Keratinocyte (primary cell): Measurements from ENCODE around the gene ZNF593OS. TPM values are rescaled to one million over a fixed set of nuclear protein-coding genes. Genes with fewer than 3 reads are reported as not detected.

Experiments
- DNase-seq: peaks from one replicate; pipeline ENCODE4 v3.0.0-alpha.2; 2011; ENCODE audit warnings: low read depth, missing footprints, low spot score
- FAIRE-seq: peaks from 2 replicates; lab custom pipeline; 2011; peaks lifted over from hg19 to GRCh38; lab: Jason Lieb, UNC
- H2AFZ ChIP-seq: 2 replicates; pipeline ENCODE4 v1.6.0; 2012; ENCODE audit warnings: low read length, control low read depth, inconsistent platforms; ENCODE audit not compliant: control insufficient read depth
- H3K27ac ChIP-seq: 2 replicates; pipeline ENCODE4 v1.5.1; 2011; ENCODE audit warnings: low read length; ENCODE audit not compliant: control insufficient read depth, insufficient read depth
- H3K27me3 ChIP-seq: 3 replicates; pipeline ENCODE4 v1.6.0; 2011; ENCODE audit warnings: low read length; ENCODE audit not compliant: control insufficient read depth, insufficient read depth; ENCODE audit errors: extremely low read depth
- H3K36me3 ChIP-seq, 2 experiments: 2 replicates in 1 of 2; 3 replicates in 1 of 2; pipeline ENCODE4 v1.5.1; 2011; ENCODE audit warnings: low read length in 2 of 2, mild to moderate bottlenecking in 1 of 2; ENCODE audit not compliant: control insufficient read depth in 2 of 2, insufficient read depth in 2 of 2; ENCODE audit errors: extremely low read depth in 1 of 2
- H3K4me1 ChIP-seq: 3 replicates; pipeline ENCODE4 v1.5.1; 2011; ENCODE audit warnings: low read length; ENCODE audit not compliant: control insufficient read depth, insufficient read depth; ENCODE audit errors: extremely low read depth
- H3K4me2 ChIP-seq: 3 replicates; pipeline ENCODE4 v1.6.0; 2011; ENCODE audit warnings: low read depth, low read length; ENCODE audit not compliant: control insufficient read depth, insufficient read depth; ENCODE audit errors: extremely low read depth
- H3K4me3 ChIP-seq, 3 experiments: fragments of 200-600 bp in 1 of 3; sonication (generic) in 1 of 3; 2 replicates in 2 of 3; 3 replicates in 1 of 3; pipeline ENCODE4 v1.5.1; 2011 to 2016; ENCODE audit warnings: low read length in 3 of 3, mild to moderate bottlenecking in 3 of 3, control low read depth in 2 of 3, inconsistent platforms in 1 of 3, low read depth in 1 of 3, mixed read lengths in 1 of 3, mixed run types in 1 of 3, moderate library complexity in 1 of 3; ENCODE audit not compliant: control insufficient read depth in 2 of 3, insufficient read depth in 2 of 3; ENCODE audit errors: extremely low read depth in 1 of 3
- H3K79me2 ChIP-seq: 2 replicates; pipeline ENCODE4 v1.6.0; 2012; ENCODE audit warnings: low read length; ENCODE audit not compliant: control insufficient read depth, insufficient read depth
- H3K9ac ChIP-seq: 3 replicates; pipeline ENCODE4 v1.6.0; 2011; ENCODE audit warnings: low read length; ENCODE audit not compliant: control insufficient read depth, insufficient read depth; ENCODE audit errors: extremely low read depth
- H3K9me1 ChIP-seq: 3 replicates; pipeline ENCODE4 v1.6.0; 2011; ENCODE audit warnings: low read length; ENCODE audit not compliant: control insufficient read depth, insufficient read depth; ENCODE audit errors: extremely low read depth
- H3K9me3 ChIP-seq: 2 replicates; pipeline ENCODE4 v1.5.1; 2012; ENCODE audit warnings: low read depth, low read length; ENCODE audit not compliant: control insufficient read depth
- H4K20me1 ChIP-seq: 3 replicates; pipeline ENCODE4 v1.6.0; 2011; ENCODE audit warnings: low read length; ENCODE audit not compliant: control insufficient read depth, insufficient read depth; ENCODE audit errors: extremely low read depth
- EZH2 ChIP-seq: IDR thresholded peaks from one replicate; pipeline ENCODE4 v1.6.1; 2012; ENCODE audit warnings: inconsistent platforms, mild to moderate bottlenecking, low read length, moderate library complexity
- dilution Hi-C: fragments of 300-500 bp; cut with MboI; formaldehyde crosslinking; loops from one replicate; pipeline ENCODE4 v1.7.0; 2020; ENCODE audit warnings: low sequenced_read_pairs; ENCODE audit not compliant: extremely low pct_ligation_motif_present
- polyA plus RNA-seq, 5 experiments: library from polyadenylated mRNA; depleted of rRNA in 3 of 5; stranded (reverse) in 3 of 5; stranded (forward) in 1 of 5; unstranded in 1 of 5; fragments of >200 nt; gene quantifications; 1 replicate in 1 of 5; 2 replicates in 3 of 5; 3 replicates in 1 of 5; pipeline versions ENCODE4 v1.2.1 to v1.2.3, GENCODE V29; 2011 to 2012; ENCODE audit warnings: missing spikeins in 2 of 5, low read depth in 1 of 5, low replicate concordance in 1 of 5
- TF ChIP-seq, protein P1 (sequence below), 3 experiments: IDR thresholded peaks in 1 of 3; conservative IDR thresholded peaks in 1 of 3; optimal IDR thresholded peaks in 1 of 3; 2 replicates in 2 of 3; 3 replicates in 1 of 3; pipeline versions ENCODE3 to v1.5.1; 2011; ENCODE audit warnings: low read length in 3 of 3, mild to moderate bottlenecking in 3 of 3, moderate library complexity in 2 of 3, control low read depth in 1 of 3, inconsistent platforms in 1 of 3; ENCODE audit not compliant: insufficient read depth in 2 of 3; ENCODE audit errors: extremely low read depth in 1 of 3

The ZNF593OS gene
- polyA plus RNA-seq, 1 donor (not counting 4 experiments of a cell fraction or from before 2014, with no cell fraction given), result not detected

DNA sequence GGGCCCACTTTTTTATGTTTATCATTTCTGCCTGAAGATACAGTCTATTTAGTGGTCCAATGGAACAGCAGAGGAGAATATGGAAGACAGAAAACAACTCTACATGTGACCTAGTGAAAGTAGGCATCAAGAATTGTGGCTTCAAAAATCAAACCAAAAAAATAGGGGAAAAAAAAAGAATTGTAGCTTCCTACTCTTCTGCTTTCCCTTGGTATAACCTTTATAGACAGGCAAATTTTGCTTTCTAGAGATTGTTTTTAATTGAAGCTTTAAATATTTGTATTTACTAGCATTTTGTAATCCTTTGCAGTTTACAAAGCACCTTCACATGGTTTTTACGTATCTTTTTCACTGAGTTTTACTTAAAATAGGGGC is 45.7 kb downstream of the ZNF593OS start:
- Histone ChIP-seq H3K79me2 (no peaks in the 10 kb centered on the region), H3K4me2 (peak overlapping the region; percentile 49), H3K4me3 (no peak overlapping the region), H2AFZ (no peak overlapping the region), H4K20me1 (no peaks in the 10 kb centered on the region), H3K9me3 (no peaks in the 10 kb centered on the region), H3K4me1 (peaks cover 36% of the 10 kb centered on the region), H3K9ac (peak overlapping the region; percentile 45), H3K27ac (peak overlapping the region; percentile 77), H3K9me1 (no peaks in the 10 kb centered on the region), H3K27me3 (no peaks in the 10 kb centered on the region), H3K36me3 (no peaks in the 10 kb centered on the region)
- DNase-seq (no peak), FAIRE-seq (no peak)
- TF ChIP-seq, protein P1, sequence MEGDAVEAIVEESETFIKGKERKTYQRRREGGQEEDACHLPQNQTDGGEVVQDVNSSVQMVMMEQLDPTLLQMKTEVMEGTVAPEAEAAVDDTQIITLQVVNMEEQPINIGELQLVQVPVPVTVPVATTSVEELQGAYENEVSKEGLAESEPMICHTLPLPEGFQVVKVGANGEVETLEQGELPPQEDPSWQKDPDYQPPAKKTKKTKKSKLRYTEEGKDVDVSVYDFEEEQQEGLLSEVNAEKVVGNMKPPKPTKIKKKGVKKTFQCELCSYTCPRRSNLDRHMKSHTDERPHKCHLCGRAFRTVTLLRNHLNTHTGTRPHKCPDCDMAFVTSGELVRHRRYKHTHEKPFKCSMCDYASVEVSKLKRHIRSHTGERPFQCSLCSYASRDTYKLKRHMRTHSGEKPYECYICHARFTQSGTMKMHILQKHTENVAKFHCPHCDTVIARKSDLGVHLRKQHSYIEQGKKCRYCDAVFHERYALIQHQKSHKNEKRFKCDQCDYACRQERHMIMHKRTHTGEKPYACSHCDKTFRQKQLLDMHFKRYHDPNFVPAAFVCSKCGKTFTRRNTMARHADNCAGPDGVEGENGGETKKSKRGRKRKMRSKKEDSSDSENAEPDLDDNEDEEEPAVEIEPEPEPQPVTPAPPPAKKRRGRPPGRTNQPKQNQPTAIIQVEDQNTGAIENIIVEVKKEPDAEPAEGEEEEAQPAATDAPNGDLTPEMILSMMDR (optimal IDR thresholded peaks at IDR 0.05 in 1 of 3, IDR thresholded peaks at IDR 0.05 in 1 of 3, conservative IDR thresholded peaks at IDR 0.05 in 1 of 3; ENCODE audit: extremely low read depth in 1 of 3, insufficient read depth in 2 of 3, low read length in 3 of 3), result no peak
- TF ChIP-seq EZH2, result no peak
- dilution Hi-C loops, result no loop called here

DNA sequence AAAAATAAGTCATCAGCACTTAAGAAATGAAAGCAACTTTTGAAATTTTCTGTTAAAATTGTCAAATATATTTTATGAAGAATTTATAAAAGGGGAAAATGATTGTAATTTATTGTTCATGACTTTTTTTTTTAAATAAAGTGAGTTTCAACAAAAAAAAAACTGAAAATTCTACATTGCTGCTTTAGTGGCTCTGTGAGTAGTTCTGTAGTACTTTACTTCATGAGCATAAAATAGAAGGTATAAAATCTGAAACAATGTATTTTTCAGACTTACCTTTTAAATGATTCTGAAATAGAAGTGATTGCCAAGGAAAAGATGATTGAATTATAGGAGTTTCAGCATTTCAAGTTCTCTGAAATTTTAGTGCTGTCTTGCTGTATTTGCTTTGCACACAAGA is 46.2 kb downstream of the ZNF593OS start:
- DNase-seq (no peak), FAIRE-seq (no peak)
- Histone ChIP-seq H3K36me3 (no peaks in the 10 kb centered on the region), H3K4me2 (no peak overlapping the region), H3K79me2 (no peaks in the 10 kb centered on the region), H3K9me1 (no peaks in the 10 kb centered on the region), H3K4me3 (no peak overlapping the region), H2AFZ (no peak overlapping the region), H3K9ac (no peak overlapping the region), H3K27ac (no peak overlapping the region), H3K9me3 (no peaks in the 10 kb centered on the region), H3K27me3 (no peaks in the 10 kb centered on the region), H3K4me1 (peaks cover 36% of the 10 kb centered on the region), H4K20me1 (no peaks in the 10 kb centered on the region)
- TF ChIP-seq, protein P1 (optimal IDR thresholded peaks at IDR 0.05 in 1 of 3, IDR thresholded peaks at IDR 0.05 in 1 of 3, conservative IDR thresholded peaks at IDR 0.05 in 1 of 3; ENCODE audit: extremely low read depth in 1 of 3, insufficient read depth in 2 of 3, low read length in 3 of 3), result no peak
- no peak for TF ChIP-seq EZH2
- dilution Hi-C loops, result no loop called here
